Activated CD4-positive, alpha-beta T cell treated with anti-CD3 and anti-CD28 coated beads, Interleukin-2, amount 50 U/mL, for 1 hour (primary cell): ENCODE results near the gene C10orf67.
"Not testable (repeated sequence)": the region's sequence is repeated elsewhere in the genome, so short reads cannot be mapped to it uniquely, and the experiment has no call there.

ENCODE experiments used
- DNase-seq: peaks from one replicate; pipeline ENCODE4 v3.0.0-alpha.2; 2020

C10orf67 gene

GRCh38 chr10:23362069-23362830 lies 17.7 kb upstream of the C10orf67 start:
- no peak for DNase-seq

GRCh38 chr10:23361665-23362064 lies 17.1 kb upstream of the C10orf67 start:
- no peak for DNase-seq

DNA sequence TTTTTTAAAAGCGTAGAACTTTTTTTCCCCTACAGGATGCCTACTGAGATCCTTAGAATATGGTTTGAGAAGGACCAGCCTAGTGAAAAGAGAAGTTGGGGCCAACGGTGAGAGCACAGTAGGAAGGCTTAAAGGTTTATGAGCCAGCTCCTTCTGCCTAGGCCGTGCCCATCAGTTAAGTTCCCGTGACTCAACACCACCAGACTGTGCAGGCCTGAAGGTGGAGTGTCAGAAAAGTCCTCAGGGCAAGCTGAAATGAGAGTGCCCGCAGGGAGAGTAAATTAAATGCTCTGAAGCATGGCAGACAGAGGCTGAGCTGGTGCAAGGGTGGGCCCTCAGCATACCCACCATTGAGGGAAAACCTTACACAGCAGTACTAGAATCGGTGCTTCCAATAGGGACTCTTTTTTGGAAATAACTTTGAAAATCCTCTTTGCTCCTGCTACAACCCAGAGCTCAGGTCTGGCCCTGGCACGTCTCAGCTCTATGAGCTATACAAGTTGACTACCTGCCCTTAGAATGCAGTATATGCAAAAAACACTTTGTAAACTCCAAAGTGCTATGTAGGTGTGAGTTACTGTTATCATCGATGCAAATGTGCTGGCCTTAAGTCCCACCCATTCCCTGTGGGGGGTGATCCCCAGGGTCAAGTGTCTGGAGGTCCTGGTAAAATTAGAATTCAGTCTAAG lies 15.2 kb upstream of the C10orf67 start:
- no peak for DNase-seq

DNA sequence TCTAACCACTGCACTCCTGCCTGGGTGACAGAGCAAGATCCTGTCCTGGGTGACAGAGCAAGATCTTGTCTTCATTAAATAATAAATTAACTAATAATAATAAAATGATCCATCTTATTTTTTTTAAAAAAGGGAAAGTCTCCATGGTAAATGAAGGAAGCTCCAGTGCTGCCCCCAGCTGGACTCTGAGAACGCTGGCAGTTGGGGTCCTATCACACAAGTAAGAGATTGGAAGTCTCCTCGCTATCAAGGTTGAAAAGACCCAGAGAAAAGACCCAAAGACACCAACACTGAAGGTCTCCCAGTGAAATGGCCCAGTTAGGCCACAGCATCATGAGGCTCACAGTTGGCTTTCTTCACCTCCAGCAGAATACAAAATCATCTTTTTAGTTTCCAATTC lies 13.8 kb upstream of the C10orf67 start:
- DNase-seq: no peak

DNA sequence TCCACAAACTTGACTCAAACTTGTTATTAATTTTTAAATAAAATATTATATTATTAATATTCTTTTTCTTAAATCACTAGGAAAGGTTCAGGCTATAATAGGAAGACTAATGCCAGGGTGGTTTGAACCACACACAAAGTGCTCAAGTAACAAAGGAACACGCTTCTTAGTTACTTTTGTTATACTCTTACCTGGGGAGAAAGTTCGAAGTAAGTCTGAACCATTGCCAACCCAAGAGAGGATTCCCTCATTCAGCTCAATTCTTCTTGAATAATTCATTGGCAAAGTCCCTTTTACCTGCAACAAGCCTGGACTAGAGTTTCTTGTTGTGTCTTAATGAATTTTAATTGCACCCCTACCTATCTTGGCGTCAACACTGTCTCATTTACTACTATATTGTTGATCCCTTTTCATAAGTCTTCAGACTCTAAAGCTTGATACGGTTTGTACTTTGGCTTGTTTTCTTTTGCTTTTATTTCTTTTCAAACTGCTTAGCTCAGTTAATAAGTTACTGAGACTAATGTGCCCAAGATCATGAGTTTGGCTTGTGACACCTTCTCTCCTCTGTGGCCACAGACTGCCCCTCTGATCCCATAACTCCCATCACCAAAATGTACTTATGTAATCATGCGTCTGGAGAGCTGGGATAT lies 10.2 kb upstream of the C10orf67 start:
- no peak for DNase-seq

DNA sequence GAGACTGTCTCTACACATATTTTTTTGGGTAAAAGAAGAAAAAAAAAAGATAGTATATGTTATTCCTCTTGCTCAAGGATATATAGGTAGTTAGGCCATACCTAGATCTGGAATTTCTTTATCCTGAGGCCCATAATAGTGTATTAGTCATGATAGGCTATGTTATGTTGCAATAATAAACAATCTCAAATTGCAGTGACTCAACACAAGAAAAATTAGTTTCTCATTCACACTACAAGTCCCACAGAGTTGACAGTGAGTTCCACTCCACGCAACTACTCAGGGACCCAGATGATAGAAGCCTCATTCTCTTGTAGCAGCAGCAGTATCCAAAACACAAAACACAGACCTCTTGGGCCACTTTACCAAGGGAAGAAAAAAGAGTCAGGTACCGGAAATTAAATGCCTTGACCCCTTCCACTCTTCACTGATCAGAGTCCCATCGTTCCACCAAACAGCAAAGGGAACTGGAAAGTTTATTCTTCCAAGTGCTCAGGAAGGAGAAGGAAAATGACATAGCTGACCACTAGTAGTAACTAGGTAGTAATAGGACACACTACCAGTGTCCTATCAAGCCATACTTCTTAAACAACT lies 7.4 kb upstream of the C10orf67 start:
- DNase-seq: no peak

- not testable (repeated sequence) for DNase-seq
These were observed 6.1 kb upstream of the C10orf67 start for GRCh38 chr10:23350706-23351105.

GRCh38 chr10:23345861-23346260 lies 1.3 kb upstream of the C10orf67 start:
- DNase-seq: no peak

DNA sequence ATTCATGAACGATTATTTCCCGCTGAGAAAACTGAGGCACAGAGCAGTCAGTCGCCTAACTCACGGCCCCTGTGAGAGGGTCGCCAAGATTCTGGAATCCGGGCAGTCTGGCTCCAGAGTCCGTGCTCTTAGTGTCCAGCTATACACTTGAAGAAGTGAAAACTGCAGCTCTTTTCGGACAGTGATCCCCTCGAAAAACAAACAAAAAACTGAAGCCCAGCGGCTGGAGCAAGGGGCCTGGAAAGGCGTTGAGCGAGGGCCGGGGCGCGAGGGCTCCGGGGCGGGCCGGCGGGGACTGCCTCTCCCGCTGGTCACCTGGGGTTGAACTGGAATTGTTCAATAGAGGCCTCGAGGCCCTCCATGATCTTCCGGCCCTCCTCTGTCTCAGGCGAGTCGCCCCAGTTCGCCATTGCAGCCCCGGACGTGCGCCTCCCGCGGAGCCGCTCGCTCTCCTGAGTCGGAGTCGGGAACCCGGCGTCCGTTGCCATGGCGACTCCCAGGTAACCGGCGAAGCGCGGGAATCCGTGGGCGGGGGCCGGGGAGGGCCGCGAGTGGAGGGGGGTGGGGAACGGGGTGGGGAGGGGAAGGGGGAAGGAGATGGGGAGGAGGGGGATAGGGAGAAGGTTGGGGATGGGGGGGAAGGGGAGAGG lies 881 bp downstream of the C10orf67 start:
- peak; percentile 29 for DNase-seq

GRCh38 chr10:23342213-23342884 lies 2.2 kb downstream of the C10orf67 start:
- no peak for DNase-seq

- DNase-seq: no peak
These were observed 3.6 kb downstream of the C10orf67 start for GRCh38 chr10:23341004-23341403.

DNA sequence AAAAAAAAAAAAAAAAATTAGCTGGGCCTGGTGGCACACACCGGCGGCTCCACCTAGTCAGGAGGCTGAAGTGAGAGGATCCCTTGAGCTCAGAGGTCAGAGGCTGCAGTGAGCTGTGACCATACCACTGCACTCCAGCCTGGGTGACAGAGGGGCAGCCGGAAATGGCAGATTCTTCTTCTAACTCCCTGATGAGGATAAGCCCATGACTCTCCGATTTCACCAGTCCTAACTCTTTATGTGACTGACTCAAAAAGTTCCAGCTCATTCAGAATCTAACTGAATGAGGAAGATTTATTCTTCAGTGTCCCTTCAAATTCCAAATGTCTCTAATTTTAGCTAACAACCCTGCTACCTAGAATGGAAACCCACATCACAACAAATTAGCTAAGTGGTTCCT lies 4.2 kb downstream of the C10orf67 start:
- no peak for DNase-seq

- no peak for DNase-seq
These were observed 5.7 kb downstream of the C10orf67 start for GRCh38 chr10:23338886-23339285.

DNA sequence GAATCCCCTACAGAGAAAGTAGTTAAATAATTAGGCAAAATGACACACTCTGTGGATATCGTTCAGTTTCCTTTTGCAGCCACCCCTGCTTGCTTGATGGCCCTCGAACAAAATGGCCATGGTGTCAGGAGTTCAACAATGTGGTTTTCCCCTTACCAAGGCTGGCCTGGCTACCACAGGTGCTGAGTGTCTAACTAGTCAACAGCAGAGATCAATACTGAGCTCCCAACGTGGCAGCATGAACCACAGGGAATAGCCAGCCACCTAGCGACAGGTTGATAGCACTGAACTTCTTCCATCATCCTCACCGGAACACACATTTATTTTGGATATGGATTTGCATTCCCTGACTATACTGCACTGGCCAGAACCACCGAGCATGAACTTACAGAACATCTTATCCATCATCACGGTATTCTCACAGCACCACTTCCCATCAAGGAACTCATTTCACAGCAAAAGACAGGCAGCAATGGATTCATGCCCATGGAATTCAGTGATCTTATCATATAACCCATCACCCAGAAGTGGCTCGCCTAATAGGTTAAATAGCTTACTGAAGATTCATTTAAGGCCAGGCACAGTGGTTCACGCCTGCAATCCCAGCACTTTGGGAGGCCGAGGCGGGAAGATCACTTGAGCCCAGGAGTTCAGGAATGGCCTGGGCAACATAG lies 6.3 kb downstream of the C10orf67 start:
- DNase-seq: no peak

- no peak for DNase-seq
These were observed 7.0 kb downstream of the C10orf67 start for GRCh38 chr10:23337616-23338015.

- no peak for DNase-seq
These were observed 12.9 kb downstream of the C10orf67 start for GRCh38 chr10:23331567-23332301.

- DNase-seq: no peak
These were observed 13.6 kb downstream of the C10orf67 start for GRCh38 chr10:23330948-23331347.

- no peak for DNase-seq
These were observed 17.9 kb downstream of the C10orf67 start for GRCh38 chr10:23326544-23327307.

DNA sequence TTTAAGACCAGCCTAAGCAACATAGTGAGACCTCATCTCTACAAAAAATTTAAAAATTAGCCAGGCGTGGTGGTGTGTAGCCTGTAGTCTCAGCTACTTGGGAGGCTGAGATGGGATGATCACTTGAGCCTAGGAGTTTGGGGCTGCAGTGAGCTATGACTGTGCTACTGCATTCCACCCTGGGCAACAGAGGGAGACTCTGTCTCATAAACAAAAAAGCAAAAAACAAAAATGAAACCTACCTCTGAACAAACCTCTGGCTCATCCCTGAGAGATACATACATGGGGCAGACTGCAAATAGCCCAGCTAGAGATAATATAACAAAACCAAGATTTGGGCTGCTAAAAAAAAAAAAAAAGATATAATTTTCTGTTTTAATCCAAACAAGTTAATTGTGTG lies 19.5 kb downstream of the C10orf67 start:
- no peak for DNase-seq

- no peak for DNase-seq
These were observed 20.2 kb downstream of the C10orf67 start for GRCh38 chr10:23324351-23324750.
